HG03095 (cell line): ENCODE measurements around the gene TPO.
"Not testable (repeated sequence)": the region's sequence is repeated elsewhere in the genome, so short reads cannot be mapped to it uniquely, and the experiment has no call there.

ENCODE experiments used
- ATAC-seq: cut with Tn5 transposase; IDR thresholded peaks from one replicate; pipeline ENCODE4 v1.9.1; 2021; ENCODE audit warnings: moderate library complexity; ENCODE audit not compliant: unreplicated experiment

Gene TPO

GRCh38 chr2:1498176-1498575 lies 84.9 kb downstream of the TPO start:
- no peak for ATAC-seq

GRCh38 chr2:1499033-1499795 lies 86.0 kb downstream of the TPO start:
- ATAC-seq, result no peak

GRCh38 chr2:1501038-1501851 lies 88.0 kb downstream of the TPO start:
- ATAC-seq, result no peak

- no peak for ATAC-seq
These were observed 88.7 kb downstream of the TPO start for GRCh38 chr2:1501991-1502390.

GRCh38 chr2:1502891-1503304 lies 89.6 kb downstream of the TPO start:
- ATAC-seq, result no peak

- ATAC-seq, result no peak
These were observed 90.4 kb downstream of the TPO start for GRCh38 chr2:1503471-1504310.

GRCh38 chr2:1504311-1504750 lies 91.1 kb downstream of the TPO start:
- ATAC-seq, result no peak

GRCh38 chr2:1505031-1505441 lies 91.8 kb downstream of the TPO start:
- no peak for ATAC-seq

- ATAC-seq, result no peak
These were observed 96.2 kb downstream of the TPO start for GRCh38 chr2:1509271-1510065.

GRCh38 chr2:1510176-1510575 lies 96.9 kb downstream of the TPO start:
- no peak for ATAC-seq

- no peak for ATAC-seq
These were observed 98.2 kb downstream of the TPO start for GRCh38 chr2:1511455-1511854.

- ATAC-seq, result no peak
These were observed 99.3 kb downstream of the TPO start for GRCh38 chr2:1512321-1513289.

GRCh38 chr2:1514391-1515072 lies 101.3 kb downstream of the TPO start:
- no peak for ATAC-seq

- no peak for ATAC-seq
These were observed 101.8 kb downstream of the TPO start for GRCh38 chr2:1515073-1515430.

- no peak for ATAC-seq
These were observed 102.9 kb downstream of the TPO start for GRCh38 chr2:1515986-1516797.

GRCh38 chr2:1516798-1517060 lies 103.5 kb downstream of the TPO start:
- no peak for ATAC-seq

- not testable (repeated sequence) for ATAC-seq
These were observed 104.0 kb downstream of the TPO start for GRCh38 chr2:1517291-1517690.

- no peak for ATAC-seq
These were observed 104.5 kb downstream of the TPO start for GRCh38 chr2:1517786-1518185.
